ENCODE results near the gene TCP11L2.
A peak's percentile ranks its signal among the peaks of the same experiment; 100 is the strongest.
"Not testable (repeated sequence)": the region's sequence is repeated elsewhere in the genome, so short reads cannot be mapped to it uniquely, and the experiment has no call there.

TCP11L2 gene

GRCh38 chr12:106284358-106285105 is 18.0 kb upstream of the TCP11L2 start:
- no peak for DNase-seq

GRCh38 chr12:106285982-106286381 is 16.6 kb upstream of the TCP11L2 start:
- DNase-seq, result peak in 1 of 2 experiments; percentile 18

DNA sequence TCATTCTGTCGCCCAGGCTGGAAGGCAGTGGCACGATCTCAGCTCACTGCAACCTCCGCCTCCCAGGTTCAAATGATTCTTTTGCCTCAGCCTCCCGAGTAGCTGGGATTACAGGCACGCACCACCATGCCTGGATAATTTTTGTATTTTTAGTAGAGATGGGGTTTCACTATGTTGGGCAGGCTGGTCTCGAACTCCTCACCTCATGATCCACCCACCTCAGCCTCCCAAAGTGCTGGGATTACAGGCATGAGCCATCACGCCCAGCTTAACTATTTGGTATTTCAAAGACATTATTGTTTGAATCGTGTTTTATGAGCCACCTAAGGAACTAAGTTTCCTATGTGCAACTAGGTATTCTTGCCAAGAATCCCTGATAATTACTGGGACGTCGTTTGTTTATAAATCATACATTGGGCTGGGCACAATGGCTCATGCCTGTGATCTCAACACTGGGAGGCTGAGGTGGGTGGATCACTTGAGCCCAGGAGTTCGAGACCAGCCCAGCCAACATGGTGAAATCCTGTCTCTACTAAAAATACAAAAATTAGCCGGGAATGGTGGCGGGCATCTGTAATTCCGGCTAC is 15.9 kb upstream of the TCP11L2 start:
- DNase-seq, result not testable (repeated sequence)

GRCh38 chr12:106287364-106287763 is 15.2 kb upstream of the TCP11L2 start:
- no peak for DNase-seq

DNA sequence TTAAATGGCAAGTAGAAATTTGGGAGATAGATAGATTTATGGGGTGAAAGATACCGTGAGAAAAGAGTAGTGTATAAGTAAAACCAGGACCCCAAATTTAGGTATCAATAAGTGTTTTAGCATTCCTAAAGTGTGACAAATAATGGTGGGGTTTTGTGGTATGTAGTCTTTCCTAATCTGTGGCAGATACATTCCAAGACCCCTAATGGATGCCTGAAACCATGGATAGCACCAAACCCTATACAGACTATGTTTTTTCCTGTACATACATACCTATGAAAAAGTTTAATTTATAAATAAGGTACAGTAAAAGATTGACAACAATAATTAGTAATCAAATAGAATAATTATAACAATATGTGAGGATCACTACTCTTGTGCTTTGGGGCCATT is 14.4 kb upstream of the TCP11L2 start:
- no peak for DNase-seq

- DNase-seq, result no peak
Observed at GRCh38 chr12:106288494-106289195, 13.9 kb upstream of the TCP11L2 start.

DNA sequence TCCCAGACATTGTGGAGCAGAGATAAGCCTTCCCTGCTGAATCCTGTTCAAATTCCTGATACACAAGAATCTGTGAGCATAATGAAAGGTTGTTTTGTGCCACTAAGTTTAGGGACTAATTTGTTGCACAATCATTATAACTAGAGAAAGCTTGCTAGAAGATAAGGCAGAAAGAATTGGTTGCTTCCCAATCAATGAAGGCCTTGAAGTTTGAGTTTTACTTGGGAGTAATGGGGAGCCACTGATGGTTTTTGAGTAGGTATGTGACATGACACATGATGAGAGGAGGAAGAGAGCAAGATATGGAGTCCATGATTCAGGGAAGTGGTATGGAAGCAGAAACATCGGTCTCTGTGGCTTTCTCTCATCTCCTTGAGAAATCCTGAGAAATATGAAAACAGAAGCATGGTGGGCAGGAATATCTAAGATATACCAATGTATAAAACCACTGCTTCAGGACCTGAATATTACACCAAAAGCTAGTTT is 13.3 kb upstream of the TCP11L2 start:
- no peak for DNase-seq

- DNase-seq, result peak in 1 of 2 experiments; percentile 35
Observed at GRCh38 chr12:106290666-106291065, 11.9 kb upstream of the TCP11L2 start.

GRCh38 chr12:106291342-106291741 is 11.2 kb upstream of the TCP11L2 start:
- DNase-seq, result peak; percentile 30 to 88

GRCh38 chr12:106292339-106292738 is 10.2 kb upstream of the TCP11L2 start:
- no peak for DNase-seq

- no peak for DNase-seq
Observed at GRCh38 chr12:106296179-106296877, 6.2 kb upstream of the TCP11L2 start.

GRCh38 chr12:106297075-106297474 is 5.5 kb upstream of the TCP11L2 start:
- no peak for DNase-seq

DNA sequence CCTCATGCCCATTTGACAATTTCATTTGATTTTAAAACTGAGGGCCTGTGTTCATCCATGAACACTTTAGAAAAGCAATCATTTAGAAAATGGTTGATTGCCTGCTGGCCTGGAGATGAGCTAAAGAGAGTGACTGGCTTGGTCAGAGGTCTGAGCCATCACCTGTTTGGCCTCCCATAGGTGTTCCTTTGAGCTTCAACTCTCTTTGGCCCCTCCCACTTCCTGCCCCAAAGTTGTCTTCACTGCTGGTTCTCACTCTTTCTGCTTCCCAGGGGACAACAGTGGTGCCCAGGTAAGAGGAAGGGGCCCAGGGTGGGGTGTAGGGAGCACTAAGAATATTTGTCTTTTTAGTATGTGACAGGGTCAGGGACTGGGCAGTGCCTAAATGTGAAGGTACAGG is 4.9 kb upstream of the TCP11L2 start:
- DNase-seq, result peak in 1 of 2 experiments; percentile 5

GRCh38 chr12:106299202-106299774 is 3.2 kb upstream of the TCP11L2 start:
- DNase-seq, result no peak

DNA sequence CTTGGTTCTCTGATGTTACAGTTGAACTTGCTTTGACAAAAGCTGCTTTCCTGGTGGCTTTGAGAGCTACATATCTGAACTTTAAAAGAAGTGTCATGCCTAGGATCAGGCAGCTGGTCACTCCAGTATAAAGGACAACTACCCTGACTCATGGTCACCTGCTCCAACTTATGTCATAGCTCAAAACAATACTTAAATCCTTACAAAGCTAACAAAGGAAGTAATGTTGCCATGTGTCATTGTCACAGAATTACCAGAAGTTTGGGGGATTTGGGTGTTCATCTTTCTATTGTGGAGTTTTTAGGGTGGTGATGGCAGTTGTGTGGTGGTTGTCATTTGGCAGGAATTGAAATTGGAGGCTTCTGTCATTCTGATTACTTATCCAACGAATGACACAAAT is 1.8 kb upstream of the TCP11L2 start:
- DNase-seq, result no peak

- DNase-seq, result no peak
Observed at GRCh38 chr12:106301241-106301610, 1.3 kb upstream of the TCP11L2 start.

DNA sequence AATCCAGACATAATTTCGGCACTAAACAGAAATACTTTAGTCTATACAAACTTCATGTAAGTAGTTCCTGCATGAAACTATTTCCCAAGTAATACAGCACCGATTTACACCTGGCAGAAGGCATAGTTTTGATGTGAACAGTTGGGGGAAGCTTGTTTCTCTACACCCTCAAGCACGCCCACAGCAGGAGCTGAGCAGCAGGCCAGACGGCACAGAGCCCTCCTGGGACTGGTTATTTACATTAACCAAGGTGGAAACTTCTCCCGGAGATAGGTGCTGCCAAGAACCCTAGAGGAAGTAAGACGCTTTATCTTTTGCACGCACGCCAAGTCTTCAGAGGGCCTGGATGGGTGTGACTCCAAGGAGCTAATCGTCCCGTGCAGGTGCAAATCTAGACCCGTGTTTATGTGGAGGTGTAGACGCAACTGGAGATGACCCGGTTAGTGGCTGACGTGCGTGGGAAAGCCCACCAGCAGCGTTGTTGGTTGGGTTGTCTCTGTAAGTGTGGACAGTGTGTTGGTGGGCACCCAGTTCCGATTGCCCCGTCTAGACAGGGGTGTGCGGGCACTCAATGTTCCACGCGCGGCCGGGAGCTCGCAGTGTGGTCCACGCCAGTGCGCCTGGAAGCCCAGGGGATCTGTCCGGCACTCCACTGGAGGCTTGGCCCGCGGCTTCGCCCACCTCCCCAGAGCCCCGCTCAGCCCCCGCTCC is 767 bp upstream of the TCP11L2 start:
- peak in 1 of 2 experiments; percentile 48 for DNase-seq

GRCh38 chr12:106303202-106303820 is 778 bp downstream of the TCP11L2 start:
- peak; percentile 62 to 64 for DNase-seq

DNA sequence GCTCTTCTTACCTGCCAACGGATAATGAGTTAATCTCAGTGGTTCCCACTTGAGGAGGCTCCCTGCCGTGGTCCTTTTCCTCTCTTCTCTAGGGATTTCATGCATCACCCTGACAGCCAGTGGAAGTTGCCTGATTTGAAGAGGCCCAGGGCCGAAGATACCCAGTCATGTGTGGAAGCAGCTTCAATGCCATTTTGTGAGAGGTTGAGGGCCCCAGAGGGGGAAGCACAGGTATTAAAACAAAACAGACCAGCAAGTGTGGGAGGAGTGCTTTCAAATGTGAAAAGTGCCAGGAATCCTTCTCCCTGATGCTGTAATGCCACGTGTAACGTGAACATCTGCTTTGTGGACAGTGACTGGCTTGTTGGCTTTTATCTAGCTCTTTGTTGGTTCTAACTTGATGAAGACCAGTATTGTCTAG is 1.5 kb downstream of the TCP11L2 start:
- DNase-seq, result no peak

DNA sequence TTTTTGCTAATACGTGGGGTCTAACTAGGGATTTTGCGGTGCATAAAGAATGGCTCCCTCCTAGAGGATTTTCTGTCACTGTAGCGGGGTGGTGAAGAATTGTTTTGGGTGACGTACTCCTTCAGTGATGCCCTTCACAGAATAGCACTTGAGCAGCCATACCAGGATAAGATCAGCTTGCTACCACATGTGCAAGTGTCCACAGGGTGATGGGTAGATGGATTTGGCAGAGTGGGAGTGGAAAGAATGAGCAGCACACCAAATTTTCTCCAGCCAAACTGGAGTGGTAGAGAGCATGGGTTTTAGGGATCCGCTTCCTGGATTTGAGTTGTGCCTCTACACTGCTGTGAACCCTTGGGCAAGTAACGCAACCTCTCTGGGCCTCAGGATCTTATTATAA is 2.3 kb downstream of the TCP11L2 start:
- no peak for DNase-seq

- no peak for DNase-seq
Observed at GRCh38 chr12:106305376-106305775, 2.8 kb downstream of the TCP11L2 start.

GRCh38 chr12:106307181-106307580 is 4.6 kb downstream of the TCP11L2 start:
- no peak for DNase-seq

Measured in NCI-H2081 (cell line).